Esophagus muscularis mucosa (tissue), 4 donors: ENCODE measurements around the gene TMEM175. TPM values are rescaled to one million over a fixed set of nuclear protein-coding genes. Genes with fewer than 3 reads are reported as not detected.
"Not testable (repeated sequence)": the region's sequence is repeated elsewhere in the genome, so short reads cannot be mapped to it uniquely, and the experiment has no call there.

Experiments
- DNase-seq: peaks from one replicate; pipeline ENCODE4 v3.0.0-alpha.2; 2017; ENCODE audit errors: extremely low spot score
- H3K27ac ChIP-seq, 4 donors: fragments of 200-600 bp; sonication (generic); replicated peaks in 1 of 4; 1 replicate in 3 of 4; 2 replicates in 1 of 4; pipeline ENCODE4 v1.5.1; 2016 to 2019; ENCODE audit warnings: mild to moderate bottlenecking in 1 of 4
- H3K27me3 ChIP-seq, 4 donors: fragments of 200-600 bp; sonication (generic); one replicate each; pipeline versions ENCODE4 v1.5.1 to v1.6.0; 2016 to 2019
- H3K36me3 ChIP-seq, 4 donors: fragments of 200-600 bp; sonication (generic); one replicate each; pipeline ENCODE4 v1.5.1; 2016 to 2019
- H3K4me1 ChIP-seq, 4 donors: fragments of 200-600 bp; sonication (generic); one replicate each; pipeline ENCODE4 v1.5.1; 2016 to 2019
- H3K4me3 ChIP-seq, 4 donors: fragments of 200-600 bp; sonication (generic); 1 replicate in 2 of 4; 2 replicates in 2 of 4; pipeline ENCODE4 v1.5.1; 2016 to 2019; ENCODE audit warnings: mild to moderate bottlenecking in 4 of 4, moderate library complexity in 1 of 4
- H3K9me3 ChIP-seq, 4 donors: fragments of 200-600 bp; sonication (generic); 1 replicate in 3 of 4; 2 replicates in 1 of 4; pipeline ENCODE4 v1.5.1; 2016 to 2019
- CTCF ChIP-seq, 3 experiments: fragments of 200-600 bp in 2 of 3; fragments of 450-650 bp in 1 of 3; sonication (generic) in 2 of 3; IDR thresholded peaks; one replicate each; pipeline ENCODE4 v1.5.1; 2017 to 2019; ENCODE audit warnings: antibody characterized with exemption in 3 of 3, mild to moderate bottlenecking in 2 of 3, moderate library complexity in 1 of 3
- EP300 ChIP-seq: sonication (generic); formaldehyde crosslinking; IDR thresholded peaks from one replicate; pipeline ENCODE4 v1.6.1; 2017; ENCODE audit warnings: antibody characterized with exemption
- POLR2A ChIP-seq: fragments of 450-650 bp; IDR thresholded peaks from one replicate; pipeline ENCODE4 v1.6.1; 2017; ENCODE audit warnings: antibody characterized with exemption, moderate library complexity, mild to moderate bottlenecking, low read depth
- POLR2AphosphoS5 ChIP-seq, 2 donors: sonication (generic); formaldehyde crosslinking; IDR thresholded peaks; one replicate each; pipeline ENCODE4 v1.6.1; 2017; ENCODE audit warnings: antibody characterized with exemption in 2 of 2
- WGBS: methylation state at CpG from one replicate; pipeline ENCODE4 v1.1.5; 2018; 5-methylcytosine and 5-hydroxymethylcytosine counted together
- intact Hi-C: fragments of 100-400 bp; cut with DNase I; formaldehyde crosslinking; loops from one replicate; pipeline ENCODE4 v1.15.1; 2023
- total RNA-seq, 4 donors: library from RNA; depleted of rRNA; stranded (reverse); fragments of >200 nt; gene quantifications; one replicate each; pipeline versions ENCODE4 v1.1.0 to v1.2.1, GENCODE V29; 2016

TMEM175 gene
- total RNA-seq, 4 donors from 2014 or later, result 17.6 to 39.5 (median 20.0) TPM

GRCh38 chr4:932713-933070 is 432 bp downstream of the TMEM175 start:
- Histone ChIP-seq H3K4me1 (peaks cover 28 to 60% (median 46%) of the 10 kb centered on the region in 4 donors), H3K36me3 (no peaks in the 10 kb centered on the region), H3K27me3 (no peaks in the 10 kb centered on the region), H3K27ac (peak overlapping the region; percentile 85 to 96 (median 88)), H3K9me3 (no peaks in the 10 kb centered on the region), H3K4me3 (peak overlapping the region; percentile 78 to 99 (median 87))
- intact Hi-C loops, result no loop called here
- TF ChIP-seq POLR2AphosphoS5 (IDR thresholded peaks at IDR 0.05), result no peak
- TF ChIP-seq EP300, result no peak
- TF ChIP-seq CTCF (IDR thresholded peaks at IDR 0.05), result no peak
- TF ChIP-seq POLR2A, result no peak
- DNase-seq, result no peak
- 2% methylated on average over 9 of the region's 11 CpGs for WGBS

- DNase-seq, H3K4me3 ChIP-seq, H3K27me3 ChIP-seq, H3K4me1 ChIP-seq, intact Hi-C loops, H3K27ac ChIP-seq, H3K9me3 ChIP-seq: not testable (repeated sequence)
- H3K36me3 ChIP-seq, result peaks cover 0 to 13% (median 10%) of the 10 kb centered on the region in 4 donors
- WGBS, result 92% methylated on average over 4 of the region's 4 CpGs
These were observed 7.2 kb downstream of the TMEM175 start for GRCh38 chr4:939508-939907.

- DNase-seq, result no peak
- peaks cover 0 to 13% (median 10%) of the 10 kb centered on the region in 4 donors for H3K36me3 ChIP-seq
- intact Hi-C loops, result no loop called here
- no peak overlapping the region for H3K4me3 ChIP-seq
- no peaks in the 10 kb centered on the region for H3K27me3 ChIP-seq
- no peak overlapping the region for H3K27ac ChIP-seq
- no peaks in the 10 kb centered on the region for H3K9me3 ChIP-seq
- 69% methylated on average over 28 of the region's 28 CpGs for WGBS
- peaks cover 5 to 17% (median 8%) of the 10 kb centered on the region in 4 donors for H3K4me1 ChIP-seq
- TF ChIP-seq POLR2A (no peak), POLR2AphosphoS5 (IDR thresholded peaks at IDR 0.05) (no peak), EP300 (no peak)
These were observed 13.2 kb downstream of the TMEM175 start for GRCh38 chr4:945274-946102.

- no peak overlapping the region for H3K27ac ChIP-seq
- DNase-seq, result no peak
- H3K4me3 ChIP-seq, result no peak overlapping the region
- TF ChIP-seq EP300 (no peak), POLR2A (no peak), POLR2AphosphoS5 (IDR thresholded peaks at IDR 0.05) (no peak), CTCF (IDR thresholded peaks at IDR 0.05) (no peak)
- peaks cover 5 to 17% (median 8%) of the 10 kb centered on the region in 4 donors for H3K4me1 ChIP-seq
- 75% methylated on average over 5 of the region's 9 CpGs for WGBS
- no peaks in the 10 kb centered on the region for H3K27me3 ChIP-seq
- intact Hi-C loops, result no loop called here
- peaks cover 0 to 13% (median 10%) of the 10 kb centered on the region in 4 donors for H3K36me3 ChIP-seq
- no peaks in the 10 kb centered on the region for H3K9me3 ChIP-seq
These were observed 13.8 kb downstream of the TMEM175 start for GRCh38 chr4:946103-946450.

GRCh38 chr4:946517-947471 is 14.5 kb downstream of the TMEM175 start:
- H3K4me3 ChIP-seq, result no peak overlapping the region
- TF ChIP-seq POLR2AphosphoS5 (IDR thresholded peaks at IDR 0.05) (no peak), EP300 (no peak), CTCF (IDR thresholded peaks at IDR 0.05) (no peak), POLR2A (no peak)
- no peak for DNase-seq

More at GRCh38 chr4:946517-947471, 14.5 kb downstream of the TMEM175 start:
- 58% methylated on average over 36 of the region's 62 CpGs for WGBS
- no peak overlapping the region for H3K27ac ChIP-seq
- no peaks in the 10 kb centered on the region for H3K27me3 ChIP-seq
- H3K9me3 ChIP-seq, result no peaks in the 10 kb centered on the region
- intact Hi-C loops, result no loop called here
- H3K36me3 ChIP-seq, result peaks cover 0 to 20% (median 17%) of the 10 kb centered on the region in 4 donors
- H3K4me1 ChIP-seq, result peaks cover 5 to 17% (median 8%) of the 10 kb centered on the region in 4 donors
